IMR-90 (cell line): ENCODE data around the gene MGME1. TPM values are rescaled to one million over a fixed set of nuclear protein-coding genes. Genes with fewer than 3 reads are reported as not detected.

Experiments
- ATAC-seq: fragments of 200-7000 bp; cut with Tn5 transposase; 2 replicates; pipeline ENCODE4 v1.9.1; 2020; ENCODE audit warnings: low read depth, mild to moderate bottlenecking, moderate library complexity
- BruUV-seq: library from RNA; stranded (reverse); fragments of 400-500 nt; replicated peaks from 2 replicates; lab custom pipeline; 2021; lab: Mats Ljungman, UMichigan
- CTCF ChIA-PET: fragments of 300-600 bp; formaldehyde crosslinking; extraction: SDS; loops from one replicate; lab custom pipeline; 2021; ENCODE audit warnings: antibody characterized with exemption; lab: Yijun Ruan, JAX
- POLR2A ChIA-PET: fragments of 300-600 bp; sonication (Branson Sonifier 250); formaldehyde crosslinking; loops from one replicate; lab custom pipeline; 2022; ENCODE audit warnings: antibody characterized with exemption; ENCODE audit not compliant: unreplicated experiment; lab: Charles Lee
- DNase-seq: peaks from one replicate; pipeline ENCODE4 v3.0.0; 2013
- H2AFZ ChIP-seq: replicated peaks from 2 replicates; pipeline ENCODE3; 2013; ENCODE audit warnings: low read length, mild to moderate bottlenecking; ENCODE audit not compliant: poor library complexity
- H2AK5ac ChIP-seq: 2 replicates; pipeline ENCODE4 v1.6.1; 2013; ENCODE audit warnings: low read depth, low read length, inconsistent platforms
- H2AK9ac ChIP-seq: replicated peaks from 2 replicates; pipeline ENCODE3; 2013; ENCODE audit warnings: mild to moderate bottlenecking, low read depth, low read length, moderate library complexity; ENCODE audit not compliant: poor library complexity
- H2BK120ac ChIP-seq: 2 replicates; pipeline ENCODE4 v1.6.1; 2013; ENCODE audit warnings: low read depth, low read length, inconsistent platforms
- H2BK15ac ChIP-seq: 3 replicates; pipeline ENCODE4 v1.6.1; 2013; ENCODE audit warnings: low read depth, low read length, inconsistent platforms
- H2BK20ac ChIP-seq: 2 replicates; pipeline ENCODE4 v1.6.1; 2013; ENCODE audit warnings: low read depth, mild to moderate bottlenecking, inconsistent platforms, low read length, moderate library complexity
- H2BK5ac ChIP-seq: 2 replicates; pipeline ENCODE4 v1.6.1; 2013; ENCODE audit warnings: mild to moderate bottlenecking, low read depth, low read length, inconsistent platforms; ENCODE audit not compliant: poor library complexity, severe bottlenecking
- H3K14ac ChIP-seq: replicated peaks from 2 replicates; pipeline ENCODE4 v1.6.1; 2013; ENCODE audit warnings: low read depth, low read length, inconsistent platforms
- H3K18ac ChIP-seq: 2 replicates; pipeline ENCODE4 v1.6.1; 2013; ENCODE audit warnings: low read depth, low read length, control low read depth
- H3K23ac ChIP-seq: 2 replicates; pipeline ENCODE4 v1.6.1; 2013; ENCODE audit warnings: low read depth, low read length, inconsistent platforms
- H3K27ac ChIP-seq: 2 replicates; pipeline ENCODE4 v1.5.1; 2013; ENCODE audit warnings: mild to moderate bottlenecking, control low read depth, low read length; ENCODE audit not compliant: insufficient read depth
- H3K27me3 ChIP-seq: 2 replicates; pipeline ENCODE4 v1.6.1; 2013; ENCODE audit warnings: low read length; ENCODE audit not compliant: control insufficient read depth, insufficient read depth
- H3K36me3 ChIP-seq: 2 replicates; pipeline ENCODE4 v1.6.1; 2013; ENCODE audit warnings: low read length, mixed read lengths; ENCODE audit not compliant: control insufficient read depth, insufficient read depth
- H3K4ac ChIP-seq: 2 replicates; pipeline ENCODE4 v1.6.1; 2013; ENCODE audit warnings: low read depth, low read length, inconsistent platforms
- H3K4me1 ChIP-seq: 2 replicates; pipeline ENCODE4 v1.6.1; 2013; ENCODE audit warnings: low read length, mixed read lengths; ENCODE audit not compliant: control insufficient read depth, insufficient read depth
- H3K4me2 ChIP-seq: 2 replicates; pipeline ENCODE4 v1.6.1; 2013; ENCODE audit warnings: low read depth, mild to moderate bottlenecking, control low read depth, low read length, moderate library complexity
- H3K4me3 ChIP-seq: 2 replicates; pipeline ENCODE4 v1.5.1; 2013; ENCODE audit warnings: low read depth, mild to moderate bottlenecking, control low read depth, low read length, moderate library complexity; ENCODE audit not compliant: insufficient read depth
- H3K56ac ChIP-seq: 2 replicates; pipeline ENCODE4 v1.6.1; 2013; ENCODE audit warnings: low read length, inconsistent platforms; ENCODE audit not compliant: insufficient read depth; ENCODE audit errors: extremely low read depth
- H3K79me1 ChIP-seq, 2 experiments: 2 replicates each; pipeline ENCODE4 v1.6.1; 2013; ENCODE audit warnings: low read length in 2 of 2, inconsistent platforms in 1 of 2, low read depth in 1 of 2
- H3K9ac ChIP-seq: 2 replicates; pipeline ENCODE4 v1.6.1; 2013; ENCODE audit warnings: low read depth, low read length, control low read depth
- H3K9me1 ChIP-seq: 2 replicates; pipeline ENCODE4 v1.6.1; 2013; ENCODE audit warnings: low read length, inconsistent platforms; ENCODE audit not compliant: insufficient read depth
- H3K9me3 ChIP-seq: 2 replicates; pipeline ENCODE4 v1.6.1; 2013; ENCODE audit warnings: low read length; ENCODE audit not compliant: control insufficient read depth, insufficient read depth
- H4K20me1 ChIP-seq: 2 replicates; pipeline ENCODE4 v1.6.1; 2013; ENCODE audit warnings: low read length, inconsistent platforms; ENCODE audit not compliant: insufficient read depth
- H4K5ac ChIP-seq: 2 replicates; pipeline ENCODE4 v1.6.1; 2013; ENCODE audit warnings: mild to moderate bottlenecking, low read depth, low read length, control low read depth
- H4K8ac ChIP-seq, 2 experiments: 2 replicates each; pipeline ENCODE4 v1.6.1; 2013; ENCODE audit warnings: low read depth in 2 of 2, low read length in 2 of 2, control low read depth in 1 of 2, inconsistent platforms in 1 of 2
- H4K91ac ChIP-seq: 2 replicates; pipeline ENCODE4 v1.6.1; 2013; ENCODE audit warnings: low read depth, low read length, inconsistent platforms; ENCODE audit not compliant: insufficient read depth
- BHLHE40 ChIP-seq: fragments of 150-350 bp; IDR thresholded peaks from 2 replicates; pipeline ENCODE4 v1.6.1; 2016; ENCODE audit warnings: mild to moderate bottlenecking, low read depth, low read length
- CEBPB ChIP-seq: IDR thresholded peaks from 2 replicates; pipeline ENCODE4 v1.6.1; 2012; ENCODE audit warnings: low read depth, low read length, improper control_type of control experiment
- CHD1 ChIP-seq: IDR thresholded peaks from 2 replicates; pipeline ENCODE4 v1.6.1; 2012; ENCODE audit warnings: low read depth, low read length, improper control_type of control experiment
- FOS ChIP-seq: fragments of 150-350 bp; IDR thresholded peaks from 2 replicates; pipeline ENCODE4 v1.6.1; 2016; ENCODE audit warnings: low read depth, low read length
- MAFK ChIP-seq: IDR thresholded peaks from 2 replicates; pipeline ENCODE4 v1.6.1; 2012; ENCODE audit warnings: low read depth, low read length, improper control_type of control experiment
- MAZ ChIP-seq: IDR thresholded peaks from 2 replicates; pipeline ENCODE4 v1.6.1; 2012; ENCODE audit warnings: low read depth, mild to moderate bottlenecking, low read length, improper control_type of control experiment, moderate library complexity, borderline replicate concordance
- MXI1 ChIP-seq: IDR thresholded peaks from 2 replicates; pipeline ENCODE4 v1.6.1; 2012; ENCODE audit warnings: low read depth, mild to moderate bottlenecking, low read length, moderate library complexity, borderline replicate concordance
- NFE2L2 ChIP-seq: fragments of 150-350 bp; IDR thresholded peaks from 2 replicates; pipeline ENCODE4 v1.6.1; 2016; ENCODE audit warnings: low read depth, mild to moderate bottlenecking, low read length
- POLR2A ChIP-seq: IDR thresholded peaks from 2 replicates; pipeline ENCODE4 v1.6.1; 2012; ENCODE audit warnings: mild to moderate bottlenecking, low read depth, low read length
- RAD21 ChIP-seq: IDR thresholded peaks from 2 replicates; pipeline ENCODE4 v1.6.1; 2012; ENCODE audit warnings: low read length, improper control_type of control experiment
- RCOR1 ChIP-seq: IDR thresholded peaks from 2 replicates; pipeline ENCODE4 v1.6.1; 2012; ENCODE audit warnings: mild to moderate bottlenecking, low read length, improper control_type of control experiment; ENCODE audit not compliant: insufficient replicate concordance
- RFX5 ChIP-seq: IDR thresholded peaks from 2 replicates; pipeline ENCODE4 v1.8.0; 2012; ENCODE audit warnings: low read depth, mild to moderate bottlenecking, low read length, moderate library complexity
- SMC3 ChIP-seq: fragments of 150-350 bp; IDR thresholded peaks from 2 replicates; pipeline ENCODE4 v1.6.1; 2016; ENCODE audit warnings: low read depth, mild to moderate bottlenecking, antibody characterized with exemption, low read length, moderate library complexity
- WGBS, 2 experiments: methylation state at CpG; one replicate each; pipeline versions ENCODE4 v1.1.5 to v1.1.7; 2013; ENCODE audit warnings: missing lambda C conversion rate in 2 of 2; ENCODE audit not compliant: insufficient read length in 1 of 2; ENCODE audit errors: extremely low coverage in 2 of 2; 5-methylcytosine and 5-hydroxymethylcytosine counted together
- dilution Hi-C: fragments of 300-500 bp; cut with HindIII; formaldehyde crosslinking; loops from one replicate; pipeline ENCODE4 v1.14.3; 2018; ENCODE audit warnings: low sequenced_read_pairs; ENCODE audit not compliant: unreplicated experiment
- in situ Hi-C: fragments of 300-500 bp; cut with MboI; formaldehyde crosslinking; loops from 3 replicates; pipeline ENCODE4 v1.14.3; 2019; ENCODE audit warnings: low sequenced_read_pairs, inconsistent platforms, mixed read lengths
- intact Hi-C: fragments of 100-400 bp; cut with micrococcal nuclease; formaldehyde crosslinking; loops from 2 replicates; pipeline ENCODE4 v1.10.0; 2022
- polyA plus RNA-seq, 3 experiments: library from polyadenylated mRNA; depleted of rRNA; stranded (reverse); fragments of >200 nt; gene quantifications; 2 replicates each; pipeline ENCODE4 v1.2.3, GENCODE V29; 2012; ENCODE audit warnings: low replicate concordance in 1 of 3
- total RNA-seq: library from RNA; depleted of rRNA; stranded (reverse); fragments of >200 nt; gene quantifications from 2 replicates; pipeline ENCODE4 v1.2.3, GENCODE V29; 2012
- TF ChIP-seq, protein P1 (sequence below): fragments of 150-350 bp; IDR thresholded peaks from 2 replicates; pipeline ENCODE4 v1.6.1; 2017; ENCODE audit warnings: mild to moderate bottlenecking, antibody characterized with exemption, low read length, low read depth
- TF ChIP-seq, protein P2 (sequence below): fragments of 150-350 bp; IDR thresholded peaks from 2 replicates; pipeline ENCODE4 v1.6.1; 2016; ENCODE audit warnings: low read depth, mild to moderate bottlenecking, low read length, moderate library complexity, borderline replicate concordance
- TF ChIP-seq, protein P3 (sequence below): conservative IDR thresholded peaks from 2 replicates; pipeline ENCODE4 v1.5.1; 2012; ENCODE audit warnings: mild to moderate bottlenecking, low read depth, low read length, improper control_type of control experiment

The MGME1 gene
- total and polyA plus RNA-seq, 2 of the 4 experiments (the other 2 are of a cell fraction): 7.2 to 9.3 TPM

DNA sequence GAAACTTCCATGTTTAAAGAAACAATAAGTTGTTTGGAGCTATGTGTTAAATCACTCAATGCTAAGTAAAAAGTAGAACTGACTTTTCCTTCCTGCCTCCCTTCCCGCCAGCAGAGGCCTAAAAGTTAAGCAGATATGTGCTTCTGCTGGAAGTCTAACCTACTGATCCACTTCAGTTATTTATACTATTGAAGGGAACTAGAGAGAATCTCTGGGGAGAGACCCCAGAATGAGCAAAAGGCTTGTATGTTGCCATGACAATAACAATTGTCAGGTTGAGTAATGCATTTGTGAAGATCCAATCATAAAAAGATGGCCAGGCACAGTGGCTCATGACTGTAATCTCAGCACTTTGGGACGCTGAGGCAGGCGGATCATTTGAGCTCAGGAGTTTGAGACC is 24.7 kb downstream of the MGME1 start:
- ATAC-seq: no peak
- no TSS peak for BruUV-seq
- dilution Hi-C loops: no loop called here

More for the DNA sequence above, 24.7 kb downstream of the MGME1 start:
- Histone ChIP-seq H3K36me3 (no peaks in the 10 kb centered on the region; the same call in 1 of the 2 replicates), H3K9me1 (0 out of 2 replicates have a peak, but pooled peaks cover 3% of the 10 kb centered on the region), H4K5ac (no peak overlapping the region), H3K9ac (no peak overlapping the region), H4K8ac (no peak overlapping the region), H2BK15ac (no peak overlapping the region), H2AFZ (no peak overlapping the region), H4K20me1 (no peaks in the 10 kb centered on the region), H3K4me2 (no peak overlapping the region), H3K14ac (no peak overlapping the region), H3K79me1 (no peaks in the 10 kb centered on the region; a peak in 1 of 4 replicates), H2BK5ac (no peak overlapping the region), H3K4me3 (no peak overlapping the region), H3K4me1 (peaks cover 4% of the 10 kb centered on the region; the same call in 1 of the 2 replicates), H3K18ac (no peak overlapping the region), H3K27me3 (no peaks in the 10 kb centered on the region), H3K4ac (no peak overlapping the region), H2AK9ac (no peak overlapping the region), H2AK5ac (no peak overlapping the region), H4K91ac (no peak overlapping the region), H3K27ac (no peak overlapping the region), H3K9me3 (no peaks in the 10 kb centered on the region), H2BK120ac (no peak overlapping the region), H3K56ac (no peak overlapping the region), H2BK20ac (no peak overlapping the region), H3K23ac (no peak overlapping the region)
- CTCF ChIA-PET: no interaction called here
- no peak for DNase-seq
- TF ChIP-seq, protein P1, sequence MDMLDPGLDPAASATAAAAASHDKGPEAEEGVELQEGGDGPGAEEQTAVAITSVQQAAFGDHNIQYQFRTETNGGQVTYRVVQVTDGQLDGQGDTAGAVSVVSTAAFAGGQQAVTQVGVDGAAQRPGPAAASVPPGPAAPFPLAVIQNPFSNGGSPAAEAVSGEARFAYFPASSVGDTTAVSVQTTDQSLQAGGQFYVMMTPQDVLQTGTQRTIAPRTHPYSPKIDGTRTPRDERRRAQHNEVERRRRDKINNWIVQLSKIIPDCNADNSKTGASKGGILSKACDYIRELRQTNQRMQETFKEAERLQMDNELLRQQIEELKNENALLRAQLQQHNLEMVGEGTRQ: no peak
- TF ChIP-seq POLR2A: no peak
- TF ChIP-seq MAZ: no peak
- TF ChIP-seq, protein P2, sequence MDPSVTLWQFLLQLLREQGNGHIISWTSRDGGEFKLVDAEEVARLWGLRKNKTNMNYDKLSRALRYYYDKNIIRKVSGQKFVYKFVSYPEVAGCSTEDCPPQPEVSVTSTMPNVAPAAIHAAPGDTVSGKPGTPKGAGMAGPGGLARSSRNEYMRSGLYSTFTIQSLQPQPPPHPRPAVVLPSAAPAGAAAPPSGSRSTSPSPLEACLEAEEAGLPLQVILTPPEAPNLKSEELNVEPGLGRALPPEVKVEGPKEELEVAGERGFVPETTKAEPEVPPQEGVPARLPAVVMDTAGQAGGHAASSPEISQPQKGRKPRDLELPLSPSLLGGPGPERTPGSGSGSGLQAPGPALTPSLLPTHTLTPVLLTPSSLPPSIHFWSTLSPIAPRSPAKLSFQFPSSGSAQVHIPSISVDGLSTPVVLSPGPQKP: no peak
- TF ChIP-seq CEBPB: no peak
- no peak for TF ChIP-seq RFX5
- TF ChIP-seq NFE2L2: no peak
- TF ChIP-seq RAD21: no peak
- no peak for TF ChIP-seq CHD1
- TF ChIP-seq SMC3: no peak
- no peak for TF ChIP-seq MXI1
- TF ChIP-seq FOS: no peak
- TF ChIP-seq, protein P3, sequence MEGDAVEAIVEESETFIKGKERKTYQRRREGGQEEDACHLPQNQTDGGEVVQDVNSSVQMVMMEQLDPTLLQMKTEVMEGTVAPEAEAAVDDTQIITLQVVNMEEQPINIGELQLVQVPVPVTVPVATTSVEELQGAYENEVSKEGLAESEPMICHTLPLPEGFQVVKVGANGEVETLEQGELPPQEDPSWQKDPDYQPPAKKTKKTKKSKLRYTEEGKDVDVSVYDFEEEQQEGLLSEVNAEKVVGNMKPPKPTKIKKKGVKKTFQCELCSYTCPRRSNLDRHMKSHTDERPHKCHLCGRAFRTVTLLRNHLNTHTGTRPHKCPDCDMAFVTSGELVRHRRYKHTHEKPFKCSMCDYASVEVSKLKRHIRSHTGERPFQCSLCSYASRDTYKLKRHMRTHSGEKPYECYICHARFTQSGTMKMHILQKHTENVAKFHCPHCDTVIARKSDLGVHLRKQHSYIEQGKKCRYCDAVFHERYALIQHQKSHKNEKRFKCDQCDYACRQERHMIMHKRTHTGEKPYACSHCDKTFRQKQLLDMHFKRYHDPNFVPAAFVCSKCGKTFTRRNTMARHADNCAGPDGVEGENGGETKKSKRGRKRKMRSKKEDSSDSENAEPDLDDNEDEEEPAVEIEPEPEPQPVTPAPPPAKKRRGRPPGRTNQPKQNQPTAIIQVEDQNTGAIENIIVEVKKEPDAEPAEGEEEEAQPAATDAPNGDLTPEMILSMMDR: no peak
- TF ChIP-seq RCOR1: no peak
- TF ChIP-seq BHLHE40: no peak
- TF ChIP-seq MAFK: no peak
- POLR2A ChIA-PET: no interaction called here
- no CpG with 5 or more reads among the region's 3 CpGs for WGBS, 2 experiments
- intact Hi-C loops: no loop called here
- in situ Hi-C loops: loop anchor here (10.0 kb wide), 1 partner anchor 479 kb away; no protein-coding TSS in a partner anchor
